Measurements from ENCODE around the gene ORC1. TPM values are rescaled to one million over a fixed set of nuclear protein-coding genes. Genes with fewer than 3 reads are reported as not detected.

ORC1 gene
- total RNA-seq, 1 donor from 2014 or later, result 4.7 TPM

DNA sequence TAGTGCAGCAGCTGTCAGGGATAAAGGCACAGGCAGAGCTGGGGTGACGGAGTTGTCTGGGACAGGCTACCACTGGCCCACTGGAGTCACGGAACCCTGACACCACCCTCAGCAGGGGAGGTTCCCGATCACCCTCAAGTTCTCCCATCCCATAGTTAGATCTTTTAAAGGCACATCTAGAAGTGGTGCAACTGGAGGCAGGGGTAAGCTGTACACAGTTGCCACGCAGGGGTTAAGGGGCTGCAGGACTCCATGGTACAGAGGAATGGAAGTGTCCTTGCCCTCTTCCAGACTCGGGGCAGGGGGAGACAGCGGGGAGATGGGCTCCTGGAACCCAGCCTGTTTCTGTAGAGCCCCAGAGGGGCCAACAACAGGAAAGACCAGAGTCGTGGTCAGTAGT lies 51.5 kb downstream of the ORC1 start:
- Mint-ChIP-seq H3K9me3 (no peaks in the 10 kb centered on the region), H3K4me3 (no peak overlapping the region), H3K36me3 (peaks cover 38% of the 10 kb centered on the region), H3K27me3 (ENCODE audit: low read depth) (no peaks in the 10 kb centered on the region), H3K27ac (peak overlapping the region; percentile 75), H3K4me1 (peaks cover 3% of the 10 kb centered on the region)
- TF ChIP-seq, protein P1, sequence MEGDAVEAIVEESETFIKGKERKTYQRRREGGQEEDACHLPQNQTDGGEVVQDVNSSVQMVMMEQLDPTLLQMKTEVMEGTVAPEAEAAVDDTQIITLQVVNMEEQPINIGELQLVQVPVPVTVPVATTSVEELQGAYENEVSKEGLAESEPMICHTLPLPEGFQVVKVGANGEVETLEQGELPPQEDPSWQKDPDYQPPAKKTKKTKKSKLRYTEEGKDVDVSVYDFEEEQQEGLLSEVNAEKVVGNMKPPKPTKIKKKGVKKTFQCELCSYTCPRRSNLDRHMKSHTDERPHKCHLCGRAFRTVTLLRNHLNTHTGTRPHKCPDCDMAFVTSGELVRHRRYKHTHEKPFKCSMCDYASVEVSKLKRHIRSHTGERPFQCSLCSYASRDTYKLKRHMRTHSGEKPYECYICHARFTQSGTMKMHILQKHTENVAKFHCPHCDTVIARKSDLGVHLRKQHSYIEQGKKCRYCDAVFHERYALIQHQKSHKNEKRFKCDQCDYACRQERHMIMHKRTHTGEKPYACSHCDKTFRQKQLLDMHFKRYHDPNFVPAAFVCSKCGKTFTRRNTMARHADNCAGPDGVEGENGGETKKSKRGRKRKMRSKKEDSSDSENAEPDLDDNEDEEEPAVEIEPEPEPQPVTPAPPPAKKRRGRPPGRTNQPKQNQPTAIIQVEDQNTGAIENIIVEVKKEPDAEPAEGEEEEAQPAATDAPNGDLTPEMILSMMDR (IDR thresholded peaks at IDR 0.05; ENCODE audit: unreplicated experiment), result no peak
- no peak for DNase-seq (ENCODE audit: low spot score in 2 of 2, unreplicated experiment in 2 of 2)

GRCh38 chr1:52348704-52349300 lies 55.4 kb downstream of the ORC1 start:
- DNase-seq (ENCODE audit: low spot score in 2 of 2, unreplicated experiment in 2 of 2), result no peak
- H3K4me3 Mint-ChIP-seq, result no peak overlapping the region
- TF ChIP-seq, protein P1 (IDR thresholded peaks at IDR 0.05; ENCODE audit: unreplicated experiment), result no peak
- no peaks in the 10 kb centered on the region for H3K27me3 Mint-ChIP-seq (ENCODE audit: low read depth)
- peaks cover 3% of the 10 kb centered on the region for H3K4me1 Mint-ChIP-seq
- H3K36me3 Mint-ChIP-seq, result peaks cover 35% of the 10 kb centered on the region
- no peaks in the 10 kb centered on the region for H3K9me3 Mint-ChIP-seq
- peak overlapping the region; percentile 71 for H3K27ac Mint-ChIP-seq

DNA sequence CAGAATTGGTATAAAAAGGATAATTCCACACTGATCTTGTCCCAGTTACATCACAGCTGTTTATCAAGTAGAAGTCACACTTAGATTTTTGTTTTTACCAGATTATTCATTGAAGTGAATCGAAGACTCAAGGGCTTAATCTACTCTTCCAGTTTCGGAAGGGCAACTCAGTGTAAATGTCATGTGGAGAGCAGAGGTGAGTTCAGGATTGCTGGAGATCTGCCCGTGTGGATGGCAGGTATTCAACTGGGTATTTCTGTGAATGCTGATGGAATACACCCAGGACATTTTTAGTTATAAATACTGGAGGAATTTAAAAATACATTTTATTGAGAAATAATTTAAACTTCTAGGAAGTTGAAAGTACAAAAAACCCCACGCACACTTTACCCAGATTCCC lies 57.6 kb downstream of the ORC1 start:
- no peaks in the 10 kb centered on the region for H3K27me3 Mint-ChIP-seq (ENCODE audit: low read depth)
- no peak overlapping the region for H3K4me3 Mint-ChIP-seq
- H3K4me1 Mint-ChIP-seq, result peaks cover 3% of the 10 kb centered on the region
- peaks cover 24% of the 10 kb centered on the region for H3K36me3 Mint-ChIP-seq
- TF ChIP-seq, protein P1 (IDR thresholded peaks at IDR 0.05; ENCODE audit: unreplicated experiment), result no peak
- H3K9me3 Mint-ChIP-seq, result no peaks in the 10 kb centered on the region
- DNase-seq (ENCODE audit: low spot score in 2 of 2, unreplicated experiment in 2 of 2), result no peak
- H3K27ac Mint-ChIP-seq, result no peak overlapping the region

- Mint-ChIP-seq H3K36me3 (peaks cover 24% of the 10 kb centered on the region), H3K27ac (no peak overlapping the region), H3K9me3 (no peaks in the 10 kb centered on the region), H3K4me1 (no peaks in the 10 kb centered on the region), H3K27me3 (ENCODE audit: low read depth) (no peaks in the 10 kb centered on the region), H3K4me3 (no peak overlapping the region)
- TF ChIP-seq, protein P1 (IDR thresholded peaks at IDR 0.05; ENCODE audit: unreplicated experiment), result no peak
- no peak for DNase-seq (ENCODE audit: low spot score in 2 of 2, unreplicated experiment in 2 of 2)
These were observed 59.0 kb downstream of the ORC1 start for GRCh38 chr1:52345252-52345651.

- Mint-ChIP-seq H3K9me3 (no peaks in the 10 kb centered on the region), H3K36me3 (peaks cover 28% of the 10 kb centered on the region), H3K4me1 (no peaks in the 10 kb centered on the region), H3K27me3 (ENCODE audit: low read depth) (no peaks in the 10 kb centered on the region), H3K4me3 (no peak overlapping the region), H3K27ac (no peak overlapping the region)
- DNase-seq (ENCODE audit: low spot score in 2 of 2, unreplicated experiment in 2 of 2), result no peak
- TF ChIP-seq, protein P1 (IDR thresholded peaks at IDR 0.05; ENCODE audit: unreplicated experiment), result no peak
These were observed 60.2 kb downstream of the ORC1 start for GRCh38 chr1:52343979-52344378.

Measured in mesothelial cell of epicardium (in vitro differentiated cells).